ENCODE results near the gene CLTB. TPM values are rescaled to one million over a fixed set of nuclear protein-coding genes. Genes with fewer than 3 reads are reported as not detected.

Gene CLTB
- total and polyA plus RNA-seq, 2 experiments from 2014 or later: 26.8 to 34.0 TPM

GRCh38 chr5:176424181-176424580, 7.8 kb upstream of the CLTB start (continued):
- no peak for TF ChIP-seq ZNF462 (CRISPR knock-in tag; IDR thresholded peaks at IDR 0.05)

GRCh38 chr5:176420972-176421544, 4.7 kb upstream of the CLTB start:
- ATAC-seq (no peak), DNase-seq (ENCODE audit: low spot score) (no peak)
- Mint-ChIP-seq H3K4me1 (0 out of 3 replicates have a peak, but pooled peaks cover 3% of the 10 kb centered on the region), H3K27ac (no peak overlapping the region), H3K27me3 (ENCODE audit: insufficient read depth, low read depth, poor library complexity) (peaks cover 16% of the 10 kb centered on the region), H3K4me3 (no peak overlapping the region), H3K36me3 (ENCODE audit: low read depth) (peaks cover 23% of the 10 kb centered on the region), H3K9me3 (peaks cover 60% of the 10 kb centered on the region)
- Histone ChIP-seq H3K9me2 (ENCODE audit: insufficient read depth) (0 out of 2 replicates have a peak, but pooled peaks cover 6% of the 10 kb centered on the region), H3K4me1 (ENCODE audit: insufficient read depth) (no peaks in the 10 kb centered on the region), H2AFZ (no peak overlapping the region), H4K20me1 (replicated peaks; ENCODE audit: insufficient read depth) (no peaks in the 10 kb centered on the region), H3K4me3 (no peak overlapping the region), H3K4me2 (no peak overlapping the region), H3F3A (replicated peaks; ENCODE audit: low read depth) (0 out of 2 replicates have a peak, but pooled peaks cover 4% of the 10 kb centered on the region), H3K27me3 (ENCODE audit: insufficient read depth) (peaks cover 17% of the 10 kb centered on the region), H3K79me2 (replicated peaks; ENCODE audit: insufficient read depth) (no peaks in the 10 kb centered on the region), H3K27ac (ENCODE audit: low read depth) (no peak overlapping the region), H3K36me3 (ENCODE audit: insufficient read depth) (0 out of 2 replicates have a peak, but pooled peaks cover 3% of the 10 kb centered on the region)
- TF ChIP-seq CTCF (conservative IDR thresholded peaks at IDR 0.05; ENCODE audit: low read depth in 2 of 2): no peak
- TF ChIP-seq STAT1 (IDR thresholded peaks at IDR 0.05; ENCODE audit: unreplicated experiment): no peak
- no peak for TF ChIP-seq ZNF331 (CRISPR knock-in tag; IDR thresholded peaks at IDR 0.05; ENCODE audit: low read depth)
- no peak for TF ChIP-seq NANOG (IDR thresholded peaks at IDR 0.05; ENCODE audit: borderline replicate concordance)
- no peak for TF ChIP-seq EZH2phosphoT487 (IDR thresholded peaks at IDR 0.05; ENCODE audit: unreplicated experiment)
- TF ChIP-seq ZNF114 (CRISPR knock-in tag; IDR thresholded peaks at IDR 0.05): no peak
- no peak for TF ChIP-seq REST (IDR thresholded peaks at IDR 0.05; ENCODE audit: unreplicated experiment)
- TF ChIP-seq EZH2 (IDR thresholded peaks at IDR 0.05; ENCODE audit: low read depth, unreplicated experiment): no peak
- no peak for TF ChIP-seq JUNB (IDR thresholded peaks at IDR 0.05; ENCODE audit: unreplicated experiment)
